ENCODE data around the gene ZNF274. TPM values are rescaled to one million over a fixed set of nuclear protein-coding genes. Genes with fewer than 3 reads are reported as not detected.

The ZNF274 gene
- total RNA-seq, 2 experiments from 2014 or later = 36.2 to 36.4 TPM

- intact Hi-C loops (cut with micrococcal nuclease; ENCODE audit: unreplicated experiment) = no loop called here
- TF ChIP-seq CTCF (conservative IDR thresholded peaks at IDR 0.05; ENCODE audit: low read length) (no peak), EZH2phosphoT487 (IDR thresholded peaks at IDR 0.05; ENCODE audit: borderline replicate concordance, low read depth, low read length) (no peak)
- no peak overlapping the region for H3K27ac ChIP-seq (ENCODE audit: low read depth, low read length, poor library complexity, severe bottlenecking)
- no TSS peak for BruUV-seq (replicated peaks)
- H3K36me3 ChIP-seq (ENCODE audit: insufficient read depth, low read length) = no peaks in the 10 kb centered on the region
- H3K4me1 ChIP-seq (ENCODE audit: insufficient read depth, low read length, poor library complexity, severe bottlenecking) = peaks cover 4% of the 10 kb centered on the region
- no peak overlapping the region for H2AFZ ChIP-seq (ENCODE audit: low read length)
- ChIA-PET POLR2A (no interaction called here), CTCF (ENCODE audit: unreplicated experiment) (no interaction called here)
- DNase-seq (ENCODE audit: low spot score) = no peak
- H4K20me1 ChIP-seq (ENCODE audit: insufficient read depth, low read length) = no peaks in the 10 kb centered on the region
- peaks cover 31% of the 10 kb centered on the region for H3K9me3 ChIP-seq (ENCODE audit: low read length)
- H3K4me2 ChIP-seq (ENCODE audit: low read length) = no peak overlapping the region
- H3K79me2 ChIP-seq (ENCODE audit: insufficient read depth, low read depth, low read length) = no peaks in the 10 kb centered on the region
- no peak overlapping the region for H3K4me3 ChIP-seq (ENCODE audit: low read depth, low read length, poor library complexity, severe bottlenecking)
- no peaks in the 10 kb centered on the region for H3K9me2 ChIP-seq (ENCODE audit: insufficient read depth, low read length)
Observed at GRCh38 chr19:58153386-58153785, 29.5 kb upstream of the ZNF274 start.

GRCh38 chr19:58154287-58154678 lies 28.6 kb upstream of the ZNF274 start:
- H3K27ac ChIP-seq (ENCODE audit: low read depth, low read length, poor library complexity, severe bottlenecking) = no peak overlapping the region
- DNase-seq (ENCODE audit: low spot score) = no peak
- H3K4me3 ChIP-seq (ENCODE audit: low read depth, low read length, poor library complexity, severe bottlenecking) = no peak overlapping the region
- no peaks in the 10 kb centered on the region for H3K9me2 ChIP-seq (ENCODE audit: insufficient read depth, low read length)
- peaks cover 27% of the 10 kb centered on the region; the same call in 1 of the 2 replicates for H3K9me3 ChIP-seq (ENCODE audit: low read length)
- no peak for TF ChIP-seq CTCF (conservative IDR thresholded peaks at IDR 0.05; ENCODE audit: low read length)
- ChIA-PET CTCF (ENCODE audit: unreplicated experiment) (no interaction called here), POLR2A (interaction anchor here (0.6 kb wide), 1 partner anchor 1715 kb away, joined by 3 read pairs; no protein-coding TSS in a partner anchor)
- H3K4me1 ChIP-seq (ENCODE audit: insufficient read depth, low read length, poor library complexity, severe bottlenecking) = peaks cover 4% of the 10 kb centered on the region
- no peaks in the 10 kb centered on the region for H3K79me2 ChIP-seq (ENCODE audit: insufficient read depth, low read depth, low read length)
- H4K20me1 ChIP-seq (ENCODE audit: insufficient read depth, low read length) = no peaks in the 10 kb centered on the region
- no peaks in the 10 kb centered on the region for H3K36me3 ChIP-seq (ENCODE audit: insufficient read depth, low read length)
- no peak overlapping the region; the same call in 1 of the 2 replicates for H3K4me2 ChIP-seq (ENCODE audit: low read length)
- intact Hi-C loops (cut with micrococcal nuclease; ENCODE audit: unreplicated experiment) = no loop called here
- H2AFZ ChIP-seq (ENCODE audit: low read length) = no peak overlapping the region
- no TSS peak for BruUV-seq (replicated peaks)

- no peak for DNase-seq (ENCODE audit: low spot score)
- no peak overlapping the region; the same call in 1 of the 2 replicates for H3K4me2 ChIP-seq (ENCODE audit: low read length)
- no peak for TF ChIP-seq EZH2phosphoT487 (IDR thresholded peaks at IDR 0.05; ENCODE audit: borderline replicate concordance, low read depth, low read length)
- 0 out of 2 replicates have a peak, but pooled peaks have one; percentile 18 for TF ChIP-seq CTCF (conservative IDR thresholded peaks at IDR 0.05; ENCODE audit: low read length)
- intact Hi-C loops (cut with micrococcal nuclease; ENCODE audit: unreplicated experiment) = no loop called here
- H3K79me2 ChIP-seq (ENCODE audit: insufficient read depth, low read depth, low read length) = no peaks in the 10 kb centered on the region
- peaks cover 20% of the 10 kb centered on the region; the same call in 1 of the 2 replicates for H3K9me3 ChIP-seq (ENCODE audit: low read length)
- ChIA-PET POLR2A (interaction anchor here (0.6 kb wide), 1 partner anchor 1716 kb away, joined by 3 read pairs; no protein-coding TSS in a partner anchor), CTCF (ENCODE audit: unreplicated experiment) (no interaction called here)
- H3K9me2 ChIP-seq (ENCODE audit: insufficient read depth, low read length) = no peaks in the 10 kb centered on the region
- H3K27ac ChIP-seq (ENCODE audit: low read depth, low read length, poor library complexity, severe bottlenecking) = no peak overlapping the region
- no peaks in the 10 kb centered on the region for H4K20me1 ChIP-seq (ENCODE audit: insufficient read depth, low read length)
- H3K4me3 ChIP-seq (ENCODE audit: low read depth, low read length, poor library complexity, severe bottlenecking) = no peak overlapping the region
- peaks cover 2% of the 10 kb centered on the region for H3K4me1 ChIP-seq (ENCODE audit: insufficient read depth, low read length, poor library complexity, severe bottlenecking)
- H3K36me3 ChIP-seq (ENCODE audit: insufficient read depth, low read length) = no peaks in the 10 kb centered on the region
- BruUV-seq (replicated peaks) = no TSS peak
- no peak overlapping the region for H2AFZ ChIP-seq (ENCODE audit: low read length)
Observed at GRCh38 chr19:58154679-58155648, 27.9 kb upstream of the ZNF274 start.

Data from OCI-LY7 (cell line).